SK-N-SH (cell line): Measurements from ENCODE around the gene ST6GALNAC3. TPM values are rescaled to one million over a fixed set of nuclear protein-coding genes. Genes with fewer than 3 reads are reported as not detected.

Source experiments
- CTCF ChIA-PET: fragments of 300-600, 350-600 bp; formaldehyde crosslinking; extraction: SDS; loops from one replicate; lab custom pipeline; 2021; lab: Yijun Ruan, JAX
- POLR2A ChIA-PET: fragments of 350-600 bp; sonication (Branson Sonifier 250); formaldehyde crosslinking; extraction: SDS; loops from one replicate; lab custom pipeline; 2020; ENCODE audit warnings: antibody characterized with exemption, inconsistent platforms; lab: Yijun Ruan, JAX
- DNase-seq: peaks from one replicate; pipeline ENCODE4 v3.0.0; 2012
- H2AFZ ChIP-seq: fragments of 200-600 bp; sonication (generic); 2 replicates; pipeline ENCODE4 v1.8.1; 2016; ENCODE audit warnings: antibody characterized with exemption, mild to moderate bottlenecking, low read depth
- H3F3A ChIP-seq: fragments of 200-600 bp; sonication (generic); replicated peaks from 2 replicates; pipeline ENCODE3; 2016; ENCODE audit warnings: antibody characterized with exemption, mild to moderate bottlenecking; ENCODE audit not compliant: insufficient read depth
- H3K27ac ChIP-seq, 2 experiments: fragments of 200-500 bp in 1 of 2; fragments of 200-600 bp in 1 of 2; sonication (Bioruptor generic) in 1 of 2; sonication (generic), shearing (Covaris generic) in 1 of 2; 2 replicates each; pipeline versions ENCODE4 v1.5.1 to v1.6.1; 2014 to 2016; ENCODE audit warnings: low read depth in 2 of 2, inconsistent platforms in 1 of 2, low read length in 1 of 2, mild to moderate bottlenecking in 1 of 2, mixed read lengths in 1 of 2
- H3K27me3 ChIP-seq: fragments of 200-600 bp; sonication (generic), shearing (Covaris generic); 2 replicates; pipeline ENCODE4 v1.6.1; 2016; ENCODE audit warnings: mixed run types; ENCODE audit not compliant: insufficient read depth
- H3K36me3 ChIP-seq, 2 experiments: fragments of 200-500 bp in 1 of 2; fragments of 200-600 bp in 1 of 2; sonication (Bioruptor generic) in 1 of 2; sonication (generic) in 1 of 2; replicated peaks in 1 of 2; 2 replicates each; pipeline versions ENCODE3 to v1.5.1; 2014 to 2016; ENCODE audit warnings: low read length in 1 of 2, mild to moderate bottlenecking in 1 of 2; ENCODE audit not compliant: insufficient read depth in 2 of 2, control insufficient read depth in 1 of 2
- H3K4me1 ChIP-seq, 2 experiments: fragments of 200-500 bp in 1 of 2; fragments of 200-600 bp in 1 of 2; sonication (Bioruptor generic) in 1 of 2; sonication (generic), shearing (Covaris generic) in 1 of 2; 2 replicates each; pipeline versions ENCODE4 v1.5.1 to v1.6.1; 2014 to 2016; ENCODE audit warnings: low read depth in 1 of 2, low read length in 1 of 2, mixed run types in 1 of 2; ENCODE audit not compliant: insufficient read depth in 2 of 2, control insufficient read depth in 1 of 2
- H3K4me2 ChIP-seq: fragments of 200-600 bp; sonication (generic), shearing (Covaris generic); 2 replicates; pipeline ENCODE4 v1.6.1; 2017; ENCODE audit warnings: mixed run types
- H3K4me3 ChIP-seq, 2 experiments: fragments of 200-500 bp in 1 of 2; fragments of 200-600 bp in 1 of 2; sonication (Bioruptor generic) in 1 of 2; sonication (generic), shearing (Covaris generic) in 1 of 2; 2 replicates each; pipeline versions ENCODE4 v1.5.1 to v1.8.1; 2014 to 2016; ENCODE audit warnings: low read depth in 2 of 2, inconsistent platforms in 1 of 2, low read length in 1 of 2, mild to moderate bottlenecking in 1 of 2, mixed read lengths in 1 of 2, moderate library complexity in 1 of 2
- H3K79me2 ChIP-seq: fragments of 200-600 bp; sonication (generic); 2 replicates; pipeline ENCODE4 v1.8.1; 2017; ENCODE audit warnings: mild to moderate bottlenecking; ENCODE audit not compliant: insufficient read depth
- H3K9ac ChIP-seq: fragments of 200-600 bp; sonication (generic); 2 replicates; pipeline ENCODE4 v1.6.1; 2017; ENCODE audit warnings: mixed run types
- H3K9me2 ChIP-seq: fragments of 200-600 bp; sonication (generic); 2 replicates; pipeline ENCODE4 v1.6.1; 2017; ENCODE audit warnings: mixed run types
- H3K9me3 ChIP-seq: fragments of 200-600 bp; sonication (generic); 2 replicates; pipeline ENCODE4 v1.6.1; 2017; ENCODE audit warnings: mixed run types, mild to moderate bottlenecking, moderate library complexity
- H4K20me1 ChIP-seq: fragments of 200-600 bp; sonication (generic); 2 replicates; pipeline ENCODE4 v1.6.1; 2017; ENCODE audit warnings: mild to moderate bottlenecking, mixed run types; ENCODE audit not compliant: insufficient read depth
- CHD2 ChIP-seq: fragments of 150-350 bp; IDR thresholded peaks from 2 replicates; pipeline ENCODE4 v1.6.1; 2018; ENCODE audit warnings: low read length; ENCODE audit not compliant: partially characterized antibody
- ELF1 ChIP-seq: IDR thresholded peaks from 2 replicates; pipeline ENCODE4 v1.4.0; 2012
- EP300 ChIP-seq, 2 experiments: IDR thresholded peaks; 2 replicates each; pipeline versions ENCODE4 v1.4.0 to v1.6.1; 2012; ENCODE audit warnings: borderline replicate concordance in 1 of 2, low read depth in 1 of 2, low read length in 1 of 2
- FOSL2 ChIP-seq: IDR thresholded peaks from 2 replicates; pipeline ENCODE4 v1.4.0; 2012; ENCODE audit warnings: low read depth, mild to moderate bottlenecking, moderate library complexity, borderline replicate concordance
- FOXM1 ChIP-seq: IDR thresholded peaks from 2 replicates; pipeline ENCODE4 v1.4.0; 2012; ENCODE audit warnings: low read depth, mild to moderate bottlenecking
- MEF2A ChIP-seq: IDR thresholded peaks from 2 replicates; pipeline ENCODE4 v1.4.0; 2012; ENCODE audit warnings: low read depth, borderline replicate concordance
- NRF1 ChIP-seq: IDR thresholded peaks from 2 replicates; pipeline ENCODE4 v1.6.1; 2012; ENCODE audit warnings: low read depth, mild to moderate bottlenecking, low read length
- PBX3 ChIP-seq: IDR thresholded peaks from 2 replicates; pipeline ENCODE4; 2012
- RAD21 ChIP-seq: IDR thresholded peaks from 2 replicates; pipeline ENCODE4 v1.6.1; 2012; ENCODE audit warnings: mild to moderate bottlenecking, low read length
- RFX5 ChIP-seq: IDR thresholded peaks from 2 replicates; pipeline ENCODE4 v1.6.1; 2012; ENCODE audit warnings: mild to moderate bottlenecking, improper control_type of control experiment, low read length
- TCF12 ChIP-seq: IDR thresholded peaks from 2 replicates; pipeline ENCODE4 v1.4.0; 2012
- TEAD4 ChIP-seq: IDR thresholded peaks from 2 replicates; pipeline ENCODE4 v1.4.0; 2012; ENCODE audit warnings: mild to moderate bottlenecking, borderline replicate concordance; ENCODE audit not compliant: insufficient read depth
- YY1 ChIP-seq: IDR thresholded peaks from 2 replicates; pipeline ENCODE4 v1.4.0; 2012; ENCODE audit warnings: low read depth, mild to moderate bottlenecking
- ZBTB33 ChIP-seq: IDR thresholded peaks from 2 replicates; pipeline ENCODE4 v1.4.0; 2012; ENCODE audit warnings: low read depth, borderline replicate concordance
- WGBS: methylation state at CpG from one replicate; pipeline ENCODE4 v1.1.6; 2017; ENCODE audit warnings: low lambda C conversion rate; 5-methylcytosine and 5-hydroxymethylcytosine counted together
- polyA plus RNA-seq, 3 experiments: library from polyadenylated mRNA; depleted of rRNA; stranded (reverse); fragments of >200 nt; gene quantifications; 2 replicates each; pipeline ENCODE4 v1.2.3, GENCODE V29; 2012
- TF ChIP-seq, protein P1 (sequence below): fragments of 150-350 bp; IDR thresholded peaks from 2 replicates; pipeline ENCODE4 v1.6.1; 2016; ENCODE audit warnings: mild to moderate bottlenecking, low read depth, low read length

ST6GALNAC3 gene
- polyA plus RNA-seq, 1 of the 3 experiments (the other 2 are of a cell fraction), result 8.1 TPM

DNA sequence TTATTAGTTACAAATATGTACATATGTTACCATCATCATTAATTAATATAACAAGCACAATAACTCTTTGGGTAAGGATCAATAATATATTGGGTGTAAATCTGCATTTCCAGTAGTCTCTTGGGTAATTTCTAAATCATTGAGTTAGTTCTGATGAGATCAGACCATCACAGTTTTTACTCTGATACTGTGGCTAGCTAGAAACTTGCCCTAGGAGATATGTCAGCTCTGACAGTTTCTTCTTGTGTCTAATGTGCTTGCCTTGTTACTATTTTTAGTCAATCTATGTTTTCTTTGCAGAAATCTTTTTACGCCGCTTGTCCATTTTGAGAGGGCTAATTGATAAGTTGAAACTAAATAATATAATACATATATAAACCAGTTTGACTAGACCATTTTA, 507.2 kb downstream of the ST6GALNAC3 start:
- H2AFZ ChIP-seq, result no peak overlapping the region
- H3F3A ChIP-seq, result no peaks in the 10 kb centered on the region
- no peak overlapping the region for H3K27ac ChIP-seq
- H4K20me1 ChIP-seq, result no peaks in the 10 kb centered on the region
- WGBS, result 100% methylated on average over 2 of the region's 2 CpGs
- H3K4me3 ChIP-seq, result no peak overlapping the region
- no peak overlapping the region for H3K9ac ChIP-seq
- no peak for DNase-seq
- peaks cover 0 to 16% of the 10 kb centered on the region in 2 experiments; a peak in 2 of 4 replicates for H3K4me1 ChIP-seq
- no peaks in the 10 kb centered on the region for H3K9me3 ChIP-seq
- H3K27me3 ChIP-seq, result no peaks in the 10 kb centered on the region
- TF ChIP-seq NRF1 (no peak), MEF2A (no peak), ELF1 (no peak), FOXM1 (no peak), PBX3 (no peak), TEAD4 (no peak), TCF12 (no peak), RFX5 (no peak), CHD2 (no peak), YY1 (no peak), EP300 (IDR thresholded peaks at IDR 0.05; ENCODE audit: borderline replicate concordance in 1 of 2, low read depth in 1 of 2, low read length in 1 of 2) (no peak), ZBTB33 (no peak), FOSL2 (no peak), RAD21 (no peak)
- TF ChIP-seq, protein P1, sequence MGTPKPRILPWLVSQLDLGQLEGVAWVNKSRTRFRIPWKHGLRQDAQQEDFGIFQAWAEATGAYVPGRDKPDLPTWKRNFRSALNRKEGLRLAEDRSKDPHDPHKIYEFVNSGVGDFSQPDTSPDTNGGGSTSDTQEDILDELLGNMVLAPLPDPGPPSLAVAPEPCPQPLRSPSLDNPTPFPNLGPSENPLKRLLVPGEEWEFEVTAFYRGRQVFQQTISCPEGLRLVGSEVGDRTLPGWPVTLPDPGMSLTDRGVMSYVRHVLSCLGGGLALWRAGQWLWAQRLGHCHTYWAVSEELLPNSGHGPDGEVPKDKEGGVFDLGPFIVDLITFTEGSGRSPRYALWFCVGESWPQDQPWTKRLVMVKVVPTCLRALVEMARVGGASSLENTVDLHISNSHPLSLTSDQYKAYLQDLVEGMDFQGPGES, result no peak
- POLR2A ChIA-PET, result no interaction called here
- H3K4me2 ChIP-seq, result no peak overlapping the region
- H3K9me2 ChIP-seq, result no peaks in the 10 kb centered on the region
- CTCF ChIA-PET, result no interaction called here
- H3K79me2 ChIP-seq, result no peaks in the 10 kb centered on the region
- no peaks in the 10 kb centered on the region for H3K36me3 ChIP-seq

DNA sequence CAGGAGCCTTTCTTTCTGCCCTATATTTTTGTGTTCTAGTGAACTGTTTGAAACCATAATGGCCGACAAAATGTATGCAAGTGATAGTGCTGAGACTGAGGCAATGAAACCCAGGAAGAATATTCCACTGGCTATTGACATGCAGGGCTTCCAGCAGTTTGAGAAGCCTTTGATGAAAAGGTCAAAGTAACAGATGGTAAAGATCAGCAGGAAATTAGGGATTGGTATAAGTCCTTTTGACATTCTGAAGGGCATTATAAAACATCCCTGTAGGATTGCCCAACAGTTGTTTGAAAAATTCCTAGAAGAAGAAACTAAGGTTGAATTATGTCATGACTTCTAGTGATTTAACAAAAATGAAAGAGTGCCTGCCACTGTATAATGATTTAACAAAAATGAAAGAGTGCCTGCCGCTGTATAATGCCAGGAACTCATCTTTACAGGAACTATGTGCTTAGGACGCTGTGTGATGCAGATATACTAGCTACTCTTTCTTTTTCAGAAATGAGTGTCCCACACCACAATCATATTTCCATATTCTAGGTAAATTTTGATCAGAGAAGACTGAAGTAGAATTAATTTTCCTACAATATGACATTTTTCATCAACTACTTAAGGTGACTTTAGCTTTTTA, 508.8 kb downstream of the ST6GALNAC3 start:
- Histone ChIP-seq H4K20me1 (no peaks in the 10 kb centered on the region), H3K9me2 (no peaks in the 10 kb centered on the region), H3K4me2 (no peak overlapping the region), H3K79me2 (no peaks in the 10 kb centered on the region), H3K9me3 (no peaks in the 10 kb centered on the region), H3K27me3 (no peaks in the 10 kb centered on the region), H3F3A (no peaks in the 10 kb centered on the region), H3K27ac (no peak overlapping the region), H2AFZ (no peak overlapping the region), H3K36me3 (no peaks in the 10 kb centered on the region), H3K9ac (no peak overlapping the region), H3K4me3 (no peak overlapping the region), H3K4me1 (peaks cover 0 to 16% of the 10 kb centered on the region in 2 experiments; a peak in 2 of 4 replicates)
- no peak for TF ChIP-seq NRF1
- TF ChIP-seq TEAD4, result no peak
- no peak for TF ChIP-seq YY1
- WGBS, result 80% methylated on average over 3 of the region's 3 CpGs
- CTCF ChIA-PET, result no interaction called here
- POLR2A ChIA-PET, result no interaction called here
- DNase-seq, result no peak
